ENCODE measurements around the gene PACSIN1. TPM values are rescaled to one million over a fixed set of nuclear protein-coding genes. Genes with fewer than 3 reads are reported as not detected.

PACSIN1 gene
- total RNA-seq, 4 donors from 2014 or later = 1.2 TPM; not detected in 2

DNA sequence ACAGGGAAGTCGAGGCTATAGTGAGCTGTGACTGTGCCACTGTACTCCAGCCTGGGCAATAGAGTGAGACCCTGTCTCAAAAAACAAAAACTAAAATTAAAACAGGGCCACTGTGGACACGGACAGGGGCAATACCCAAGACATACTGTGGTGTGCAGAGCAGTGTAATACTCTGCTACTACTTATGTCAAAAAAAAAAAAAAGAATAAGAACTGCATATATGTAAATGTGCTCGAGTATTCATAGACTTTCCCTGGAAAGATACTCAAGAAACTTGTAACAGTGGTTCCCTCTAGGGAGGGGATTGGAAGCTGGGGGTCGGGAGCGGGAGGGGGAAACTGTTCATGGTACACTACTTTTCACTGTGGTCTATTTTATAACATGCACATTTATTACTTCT, 74.3 kb downstream of the PACSIN1 start:
- no peak for ATAC-seq
- no peaks in the 10 kb centered on the region for H3K27me3 ChIP-seq
- H3K9me3 ChIP-seq = no peaks in the 10 kb centered on the region
- H3K27ac ChIP-seq = no peak overlapping the region
- no peaks in the 10 kb centered on the region for H3K36me3 ChIP-seq
- WGBS, 2 donors (ENCODE audit: low coverage in 1 of 2) = 76 to 79% methylated on average over 5 of the region's 5 CpGs
- TF ChIP-seq POLR2A (IDR thresholded peaks at IDR 0.05) (no peak), POLR2AphosphoS5 (IDR thresholded peaks at IDR 0.05) (no peak), EP300 (IDR thresholded peaks at IDR 0.05) (no peak)
- H3K4me1 ChIP-seq = no peaks in the 10 kb centered on the region
- no peak overlapping the region for H3K4me3 ChIP-seq

DNA sequence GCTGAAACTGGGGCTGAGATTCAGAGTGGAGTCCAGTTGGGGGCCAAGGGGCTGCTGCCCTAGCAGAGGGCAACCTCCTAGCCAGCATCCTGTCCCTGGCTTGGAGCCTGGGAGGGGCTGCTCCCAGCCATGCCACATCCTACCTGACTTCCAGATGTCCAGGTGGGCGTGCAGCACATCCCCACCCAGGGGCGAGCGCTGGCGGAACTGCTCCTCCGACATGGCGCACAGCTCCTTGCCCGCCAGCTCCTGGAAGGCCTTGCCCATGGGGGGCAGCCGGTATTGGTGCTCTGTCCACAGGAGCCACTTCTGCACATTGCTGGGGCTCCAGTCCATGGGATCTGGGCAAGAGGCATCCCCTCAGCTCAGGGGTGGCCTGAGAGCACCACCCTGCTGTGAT, 75.0 kb downstream of the PACSIN1 start:
- ATAC-seq = no peak
- Histone ChIP-seq H3K4me1 (peaks cover 0 to 2% (median 0%) of the 10 kb centered on the region in 3 donors), H3K36me3 (no peaks in the 10 kb centered on the region), H3K27ac (no peak overlapping the region), H3K27me3 (no peaks in the 10 kb centered on the region), H3K4me3 (no peak overlapping the region), H3K9me3 (no peaks in the 10 kb centered on the region)
- TF ChIP-seq POLR2A (IDR thresholded peaks at IDR 0.05) (no peak), EP300 (IDR thresholded peaks at IDR 0.05) (no peak)
- WGBS, 2 donors (ENCODE audit: low coverage in 1 of 2) = no CpG with 5 or more reads among the region's 8 CpGs

GRCh38 chr6:34543421-34543820, 77.5 kb downstream of the PACSIN1 start:
- WGBS, 2 donors (ENCODE audit: low coverage in 1 of 2) = 71 to 91% methylated on average over 3 to 5 of the region's 5 CpGs
- ATAC-seq = no peak
- peaks cover 0 to 17% (median 0%) of the 10 kb centered on the region in 3 donors for H3K4me1 ChIP-seq
- no peaks in the 10 kb centered on the region for H3K36me3 ChIP-seq
- no peaks in the 10 kb centered on the region for H3K27me3 ChIP-seq
- no peak overlapping the region for H3K4me3 ChIP-seq
- H3K9me3 ChIP-seq = no peaks in the 10 kb centered on the region
- TF ChIP-seq EP300 (IDR thresholded peaks at IDR 0.05) = no peak
- TF ChIP-seq POLR2A (IDR thresholded peaks at IDR 0.05) = no peak
- TF ChIP-seq POLR2AphosphoS5 (IDR thresholded peaks at IDR 0.05) = no peak
- TF ChIP-seq CTCF (IDR thresholded peaks at IDR 0.05) = no peak
- H3K27ac ChIP-seq = no peak overlapping the region

DNA sequence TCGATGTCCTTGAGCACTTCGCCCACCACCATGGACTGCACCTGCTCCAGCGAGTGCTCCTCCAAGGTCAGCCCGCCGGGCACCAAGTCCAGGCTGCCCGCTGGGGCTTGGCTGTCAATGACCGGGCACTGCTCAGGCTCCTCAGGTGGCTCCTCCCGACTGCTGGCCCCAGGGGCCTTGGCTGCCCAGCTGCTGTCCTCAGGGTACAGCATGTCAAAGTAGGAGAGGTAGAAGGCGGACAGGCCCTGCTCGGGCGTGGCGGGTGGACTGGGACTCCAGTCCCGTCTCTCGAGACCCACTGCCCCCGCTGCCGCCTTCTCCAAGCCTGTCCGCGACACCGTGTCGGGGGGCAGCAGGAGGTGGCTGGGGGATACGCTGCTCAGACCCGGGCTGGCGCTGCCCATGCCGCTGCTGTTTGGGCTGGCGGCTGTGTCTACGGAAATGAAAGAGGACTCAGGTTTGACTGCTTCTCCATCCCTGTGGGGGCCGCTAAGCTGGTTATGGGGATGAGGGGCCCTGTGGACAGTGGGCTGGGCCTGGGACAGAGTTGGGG, 78.3 kb downstream of the PACSIN1 start:
- no peaks in the 10 kb centered on the region for H3K36me3 ChIP-seq
- H3K27ac ChIP-seq = no peak overlapping the region
- 100% methylated on average over 1 of the region's 27 CpGs; no CpG with 5 or more reads in 1 of the 2 donors for WGBS, 2 donors (ENCODE audit: low coverage in 1 of 2)
- H3K9me3 ChIP-seq = no peaks in the 10 kb centered on the region
- peaks cover 0 to 17% (median 0%) of the 10 kb centered on the region in 3 donors for H3K4me1 ChIP-seq
- no peak overlapping the region for H3K4me3 ChIP-seq
- ATAC-seq = no peak
- H3K27me3 ChIP-seq = no peaks in the 10 kb centered on the region
- no peak for TF ChIP-seq POLR2A (IDR thresholded peaks at IDR 0.05)
- no peak for TF ChIP-seq CTCF (IDR thresholded peaks at IDR 0.05)
- no peak for TF ChIP-seq POLR2AphosphoS5 (IDR thresholded peaks at IDR 0.05)
- no peak for TF ChIP-seq EP300 (IDR thresholded peaks at IDR 0.05)

DNA sequence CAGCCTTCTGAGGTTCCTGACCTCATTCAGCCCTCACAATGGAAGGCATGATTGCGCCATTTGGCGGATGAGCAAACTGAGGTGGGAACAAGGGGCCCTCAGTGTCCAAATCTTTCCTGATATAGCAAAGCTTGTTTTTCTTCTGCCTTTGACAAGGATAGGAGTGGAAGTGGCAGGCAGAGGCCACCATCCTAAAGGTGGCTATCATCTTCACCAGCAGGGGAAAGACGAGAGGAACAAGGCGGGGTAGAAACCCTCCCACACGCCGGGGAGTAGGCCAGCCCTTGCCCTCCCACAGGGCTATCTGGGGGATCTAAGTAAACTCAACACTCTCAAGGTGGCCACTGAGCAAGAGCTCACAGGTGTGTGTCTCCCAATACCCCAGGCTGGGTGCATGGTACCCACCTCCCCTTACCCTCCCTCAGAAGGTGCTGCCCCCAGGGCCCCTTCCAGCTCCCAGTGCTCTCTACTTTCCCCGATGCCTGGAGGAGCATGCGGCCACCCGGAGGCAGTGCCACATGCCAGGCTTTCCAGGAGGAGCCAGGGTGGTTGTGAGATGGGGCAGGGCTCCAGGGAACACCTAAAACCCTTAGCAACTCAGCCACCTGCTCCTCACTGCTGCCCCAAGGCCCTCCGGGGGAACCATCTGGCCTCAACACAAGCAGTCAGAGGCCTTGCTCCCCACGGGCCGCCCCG, 79.0 kb downstream of the PACSIN1 start:
- ATAC-seq = no peak
- no peaks in the 10 kb centered on the region for H3K9me3 ChIP-seq
- peaks cover 0 to 17% (median 0%) of the 10 kb centered on the region in 3 donors for H3K4me1 ChIP-seq
- TF ChIP-seq POLR2A (IDR thresholded peaks at IDR 0.05) = no peak
- TF ChIP-seq EP300 (IDR thresholded peaks at IDR 0.05) = no peak
- TF ChIP-seq CTCF (IDR thresholded peaks at IDR 0.05) = no peak
- no peak for TF ChIP-seq POLR2AphosphoS5 (IDR thresholded peaks at IDR 0.05)
- no peaks in the 10 kb centered on the region for H3K36me3 ChIP-seq
- H3K4me3 ChIP-seq = no peak overlapping the region
- no peak overlapping the region for H3K27ac ChIP-seq
- WGBS, 2 donors (ENCODE audit: low coverage in 1 of 2) = 80 to 100% methylated on average over 2 of the region's 13 CpGs
- H3K27me3 ChIP-seq = no peaks in the 10 kb centered on the region
